Measurements from ENCODE around the gene FBP2. TPM values are rescaled to one million over a fixed set of nuclear protein-coding genes. Genes with fewer than 3 reads are reported as not detected.
"Not testable (repeated sequence)": the region's sequence is repeated elsewhere in the genome, so short reads cannot be mapped to it uniquely, and the experiment has no call there.

The FBP2 gene
- total and polyA plus RNA-seq, 8 donors = 0.46 to 0.95 (median 0.60) TPM; not detected in 1

DNA sequence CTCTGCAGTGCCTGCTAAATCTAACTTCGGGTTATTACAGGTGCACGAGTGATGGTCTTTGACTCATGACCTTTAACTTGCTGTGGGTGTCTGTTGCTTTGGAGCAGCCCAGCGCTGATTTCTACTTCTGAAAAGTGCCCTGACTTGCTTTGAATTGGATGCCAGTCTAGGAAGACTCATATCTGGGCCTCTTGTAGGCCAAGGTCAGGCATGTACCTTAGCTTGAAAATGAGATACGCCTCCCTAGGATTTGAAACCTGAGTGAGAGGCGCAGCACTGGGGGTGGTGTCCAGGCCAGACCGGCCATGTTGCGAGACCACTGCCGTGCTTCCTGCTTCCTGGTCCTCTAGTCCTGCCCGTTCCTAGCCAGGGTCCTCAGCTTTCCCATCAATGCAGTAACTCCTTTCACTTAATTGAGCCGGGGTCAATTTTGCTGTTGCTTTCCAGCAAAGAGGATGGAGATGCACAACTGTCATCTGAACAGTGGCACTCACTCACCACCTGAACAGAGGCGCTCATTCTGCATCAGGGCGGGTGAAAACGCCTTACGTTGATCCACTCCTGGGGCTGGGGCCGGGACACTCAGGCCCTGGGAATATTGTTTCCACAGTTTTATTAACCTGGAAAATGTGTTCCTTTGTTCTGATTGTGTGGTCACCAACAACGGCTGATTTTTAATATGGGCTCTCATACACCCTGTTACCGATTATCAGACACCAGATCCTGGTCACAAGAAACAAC, 24.5 kb downstream of the FBP2 start:
- TF ChIP-seq, protein P1, sequence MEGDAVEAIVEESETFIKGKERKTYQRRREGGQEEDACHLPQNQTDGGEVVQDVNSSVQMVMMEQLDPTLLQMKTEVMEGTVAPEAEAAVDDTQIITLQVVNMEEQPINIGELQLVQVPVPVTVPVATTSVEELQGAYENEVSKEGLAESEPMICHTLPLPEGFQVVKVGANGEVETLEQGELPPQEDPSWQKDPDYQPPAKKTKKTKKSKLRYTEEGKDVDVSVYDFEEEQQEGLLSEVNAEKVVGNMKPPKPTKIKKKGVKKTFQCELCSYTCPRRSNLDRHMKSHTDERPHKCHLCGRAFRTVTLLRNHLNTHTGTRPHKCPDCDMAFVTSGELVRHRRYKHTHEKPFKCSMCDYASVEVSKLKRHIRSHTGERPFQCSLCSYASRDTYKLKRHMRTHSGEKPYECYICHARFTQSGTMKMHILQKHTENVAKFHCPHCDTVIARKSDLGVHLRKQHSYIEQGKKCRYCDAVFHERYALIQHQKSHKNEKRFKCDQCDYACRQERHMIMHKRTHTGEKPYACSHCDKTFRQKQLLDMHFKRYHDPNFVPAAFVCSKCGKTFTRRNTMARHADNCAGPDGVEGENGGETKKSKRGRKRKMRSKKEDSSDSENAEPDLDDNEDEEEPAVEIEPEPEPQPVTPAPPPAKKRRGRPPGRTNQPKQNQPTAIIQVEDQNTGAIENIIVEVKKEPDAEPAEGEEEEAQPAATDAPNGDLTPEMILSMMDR (IDR thresholded peaks at IDR 0.05) = no peak
- no peak for FAIRE-seq
- DNase-seq = no peak
- H3K4me3 ChIP-seq = no peak overlapping the region
- no peaks in the 10 kb centered on the region for H3K36me3 ChIP-seq
- H3K27ac ChIP-seq = no peak overlapping the region
- H3K4me1 ChIP-seq = no peaks in the 10 kb centered on the region
- 86 to 90% methylated on average over 17 of the region's 17 CpGs for WGBS, 2 donors
- intact Hi-C loops (cut with DNase I) = no loop called here
- no peak for ATAC-seq
- no peaks in the 10 kb centered on the region for H3K9me3 ChIP-seq
- H3K27me3 ChIP-seq = no peaks in the 10 kb centered on the region

DNA sequence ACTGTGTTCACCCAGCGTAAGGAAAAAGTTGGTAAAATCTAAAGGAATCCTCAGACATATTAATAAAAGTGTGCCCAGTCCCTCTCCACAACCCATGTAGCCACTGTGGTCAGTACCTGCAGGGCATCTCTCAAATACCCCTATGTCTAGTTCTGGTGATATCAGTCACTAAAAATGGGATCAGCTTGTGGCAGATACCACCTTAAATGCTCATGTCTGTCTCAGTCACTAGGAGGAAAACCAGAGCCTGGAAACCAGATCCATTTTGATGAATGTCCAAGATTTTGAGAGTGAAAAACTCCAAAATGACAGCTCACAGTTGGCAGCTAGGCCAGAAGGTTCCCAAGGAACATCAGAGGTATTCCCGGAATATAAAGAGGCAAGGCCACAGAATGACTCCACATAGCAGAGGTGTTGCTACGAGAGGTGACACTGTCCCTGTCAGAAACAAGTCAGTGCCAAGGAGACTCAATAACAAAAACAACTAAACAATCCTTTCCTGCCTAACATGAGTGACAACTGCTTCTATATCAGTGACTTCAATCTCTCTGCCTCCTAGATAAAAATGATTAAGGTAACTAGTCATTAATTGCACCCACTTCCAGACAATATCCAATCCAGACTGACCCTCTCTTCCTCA, 25.3 kb downstream of the FBP2 start:
- ATAC-seq (no peak), FAIRE-seq (no peak), DNase-seq (no peak)
- Histone ChIP-seq H3K36me3 (no peaks in the 10 kb centered on the region), H3K4me1 (no peaks in the 10 kb centered on the region), H3K27ac (no peak overlapping the region), H3K9me3 (no peaks in the 10 kb centered on the region), H3K4me3 (no peak overlapping the region), H3K27me3 (no peaks in the 10 kb centered on the region)
- intact Hi-C loops (cut with DNase I) = no loop called here
- TF ChIP-seq, protein P1 (IDR thresholded peaks at IDR 0.05) = no peak
- WGBS, 2 donors = 78 to 88% methylated on average over 3 of the region's 3 CpGs

DNA sequence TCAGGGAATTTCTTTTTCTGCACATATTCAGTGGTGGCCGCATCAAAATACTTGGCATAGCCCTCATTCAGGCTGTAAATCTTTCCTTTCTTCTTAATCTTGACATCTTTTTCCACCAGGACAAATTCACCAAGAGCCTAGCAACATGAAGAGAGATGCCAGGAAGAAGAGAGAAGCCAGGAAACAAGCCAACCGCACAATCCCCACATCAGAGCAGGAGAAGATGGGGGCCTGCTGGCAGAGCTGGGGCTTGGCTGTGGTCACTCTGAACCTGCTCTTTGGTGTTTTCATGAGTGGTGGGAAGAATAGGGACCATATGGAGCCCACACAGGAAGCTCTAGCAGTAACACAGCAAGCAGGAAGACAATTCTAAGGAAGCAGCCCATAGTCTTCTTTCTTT, 26.4 kb downstream of the FBP2 start:
- 93 to 94% methylated on average over 2 of the region's 2 CpGs for WGBS, 2 donors
- Histone ChIP-seq H3K27ac (no peak overlapping the region), H3K27me3 (no peaks in the 10 kb centered on the region), H3K9me3 (no peaks in the 10 kb centered on the region), H3K36me3 (no peaks in the 10 kb centered on the region), H3K4me1 (no peaks in the 10 kb centered on the region), H3K4me3 (no peak overlapping the region)
- TF ChIP-seq, protein P1 (IDR thresholded peaks at IDR 0.05) = no peak
- intact Hi-C loops (cut with DNase I) = no loop called here
- DNase-seq (no peak), ATAC-seq (no peak), FAIRE-seq (no peak)

DNA sequence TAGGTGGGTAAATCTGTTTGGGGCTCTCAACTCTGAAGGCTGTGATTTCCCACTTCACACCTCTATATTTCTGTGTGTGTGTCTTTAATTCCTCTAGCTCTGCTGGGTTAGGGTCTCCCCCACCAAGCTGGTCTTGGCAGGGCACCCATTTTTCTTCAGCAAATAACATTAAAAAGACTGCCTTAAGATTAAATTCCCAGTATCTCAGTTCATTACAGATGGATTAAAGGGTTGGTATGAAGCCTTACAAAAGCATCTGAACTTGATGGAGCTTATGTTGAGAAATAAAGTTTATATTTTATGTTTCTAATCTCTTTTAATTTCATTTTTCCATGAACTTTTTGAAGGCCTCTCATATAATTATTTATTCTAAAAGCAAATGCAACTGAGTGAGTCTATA, 27.1 kb downstream of the FBP2 start:
- no peak for DNase-seq
- Histone ChIP-seq H3K9me3 (no peaks in the 10 kb centered on the region), H3K36me3 (no peaks in the 10 kb centered on the region), H3K4me1 (no peaks in the 10 kb centered on the region), H3K27me3 (no peaks in the 10 kb centered on the region), H3K4me3 (no peak overlapping the region), H3K27ac (no peak overlapping the region)
- no peak for FAIRE-seq
- TF ChIP-seq, protein P1 (IDR thresholded peaks at IDR 0.05) = no peak
- intact Hi-C loops (cut with DNase I) = no loop called here
- no peak for ATAC-seq

DNA sequence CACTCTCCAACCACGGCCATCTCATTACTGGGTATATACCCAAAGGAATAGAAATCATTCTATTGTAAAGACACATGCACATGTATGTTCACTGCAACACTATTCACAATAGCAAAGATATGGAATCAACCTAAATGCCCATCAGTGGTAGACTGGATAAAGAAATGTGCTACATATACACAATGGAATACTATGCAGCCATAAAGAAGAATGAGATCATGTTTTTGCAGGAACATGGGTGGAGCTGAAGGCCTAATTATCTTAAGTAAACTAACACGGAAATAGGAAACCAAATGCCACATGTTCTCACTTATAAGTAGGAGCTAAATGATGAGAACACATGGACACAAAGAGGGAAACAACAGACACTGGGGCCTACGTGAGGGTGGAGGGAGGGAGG, 29.3 kb downstream of the FBP2 start:
- H3K36me3 ChIP-seq; H3K9me3 ChIP-seq; H3K27ac ChIP-seq; H3K4me1 ChIP-seq; intact Hi-C loops (cut with DNase I); FAIRE-seq; DNase-seq; H3K27me3 ChIP-seq; H3K4me3 ChIP-seq; ATAC-seq: not testable (repeated sequence)
- 72 to 76% methylated on average over 3 of the region's 3 CpGs for WGBS, 2 donors
